HL-60 (cell line): ENCODE data around the gene WDR3.

ENCODE experiments used
- GABPA ChIP-seq: IDR thresholded peaks from 2 replicates; pipeline ENCODE4 v1.6.1; 2012; ENCODE audit warnings: low read depth
- POLR2AphosphoS5 ChIP-seq: IDR thresholded peaks from 2 replicates; pipeline ENCODE4 v1.6.1; 2012; ENCODE audit warnings: low read depth
- SPI1 ChIP-seq: IDR thresholded peaks from 2 replicates; pipeline ENCODE4 v1.6.1; 2012; ENCODE audit warnings: low read depth, mild to moderate bottlenecking, borderline replicate concordance
- TF ChIP-seq, protein P1 (sequence below): IDR thresholded peaks from one replicate; pipeline ENCODE4 v1.5.1; 2011; ENCODE audit warnings: low read length, control low read depth, inconsistent platforms; ENCODE audit not compliant: insufficient read depth
- TF ChIP-seq, protein P2 (sequence below): IDR thresholded peaks from 2 replicates; pipeline ENCODE4 v1.6.1; 2012; ENCODE audit warnings: low read depth; ENCODE audit not compliant: insufficient replicate concordance

DNA sequence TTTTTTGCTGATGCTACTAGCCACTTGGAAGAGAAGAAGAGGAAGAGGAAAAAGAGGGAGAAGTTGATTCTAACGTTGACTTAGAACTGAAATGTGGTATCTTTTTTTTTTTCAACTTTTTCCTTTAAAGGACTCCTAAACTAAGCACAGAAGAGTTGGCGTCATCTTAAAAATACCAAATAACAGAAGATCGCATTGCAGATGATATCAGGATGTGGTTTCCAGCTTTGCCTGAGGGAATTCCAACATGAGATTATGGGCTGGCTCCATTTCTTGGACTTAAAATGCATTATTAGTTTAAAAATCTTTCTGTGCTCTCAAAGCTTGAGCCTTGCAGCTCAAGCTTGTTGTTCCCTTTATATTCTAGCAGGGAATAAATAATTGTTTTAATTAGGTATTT, 29.8 kb downstream of the WDR3 start:
- TF ChIP-seq, protein P1, sequence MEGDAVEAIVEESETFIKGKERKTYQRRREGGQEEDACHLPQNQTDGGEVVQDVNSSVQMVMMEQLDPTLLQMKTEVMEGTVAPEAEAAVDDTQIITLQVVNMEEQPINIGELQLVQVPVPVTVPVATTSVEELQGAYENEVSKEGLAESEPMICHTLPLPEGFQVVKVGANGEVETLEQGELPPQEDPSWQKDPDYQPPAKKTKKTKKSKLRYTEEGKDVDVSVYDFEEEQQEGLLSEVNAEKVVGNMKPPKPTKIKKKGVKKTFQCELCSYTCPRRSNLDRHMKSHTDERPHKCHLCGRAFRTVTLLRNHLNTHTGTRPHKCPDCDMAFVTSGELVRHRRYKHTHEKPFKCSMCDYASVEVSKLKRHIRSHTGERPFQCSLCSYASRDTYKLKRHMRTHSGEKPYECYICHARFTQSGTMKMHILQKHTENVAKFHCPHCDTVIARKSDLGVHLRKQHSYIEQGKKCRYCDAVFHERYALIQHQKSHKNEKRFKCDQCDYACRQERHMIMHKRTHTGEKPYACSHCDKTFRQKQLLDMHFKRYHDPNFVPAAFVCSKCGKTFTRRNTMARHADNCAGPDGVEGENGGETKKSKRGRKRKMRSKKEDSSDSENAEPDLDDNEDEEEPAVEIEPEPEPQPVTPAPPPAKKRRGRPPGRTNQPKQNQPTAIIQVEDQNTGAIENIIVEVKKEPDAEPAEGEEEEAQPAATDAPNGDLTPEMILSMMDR = no peak
- TF ChIP-seq SPI1 (no peak), POLR2AphosphoS5 (no peak), GABPA (no peak)
- TF ChIP-seq, protein P2, sequence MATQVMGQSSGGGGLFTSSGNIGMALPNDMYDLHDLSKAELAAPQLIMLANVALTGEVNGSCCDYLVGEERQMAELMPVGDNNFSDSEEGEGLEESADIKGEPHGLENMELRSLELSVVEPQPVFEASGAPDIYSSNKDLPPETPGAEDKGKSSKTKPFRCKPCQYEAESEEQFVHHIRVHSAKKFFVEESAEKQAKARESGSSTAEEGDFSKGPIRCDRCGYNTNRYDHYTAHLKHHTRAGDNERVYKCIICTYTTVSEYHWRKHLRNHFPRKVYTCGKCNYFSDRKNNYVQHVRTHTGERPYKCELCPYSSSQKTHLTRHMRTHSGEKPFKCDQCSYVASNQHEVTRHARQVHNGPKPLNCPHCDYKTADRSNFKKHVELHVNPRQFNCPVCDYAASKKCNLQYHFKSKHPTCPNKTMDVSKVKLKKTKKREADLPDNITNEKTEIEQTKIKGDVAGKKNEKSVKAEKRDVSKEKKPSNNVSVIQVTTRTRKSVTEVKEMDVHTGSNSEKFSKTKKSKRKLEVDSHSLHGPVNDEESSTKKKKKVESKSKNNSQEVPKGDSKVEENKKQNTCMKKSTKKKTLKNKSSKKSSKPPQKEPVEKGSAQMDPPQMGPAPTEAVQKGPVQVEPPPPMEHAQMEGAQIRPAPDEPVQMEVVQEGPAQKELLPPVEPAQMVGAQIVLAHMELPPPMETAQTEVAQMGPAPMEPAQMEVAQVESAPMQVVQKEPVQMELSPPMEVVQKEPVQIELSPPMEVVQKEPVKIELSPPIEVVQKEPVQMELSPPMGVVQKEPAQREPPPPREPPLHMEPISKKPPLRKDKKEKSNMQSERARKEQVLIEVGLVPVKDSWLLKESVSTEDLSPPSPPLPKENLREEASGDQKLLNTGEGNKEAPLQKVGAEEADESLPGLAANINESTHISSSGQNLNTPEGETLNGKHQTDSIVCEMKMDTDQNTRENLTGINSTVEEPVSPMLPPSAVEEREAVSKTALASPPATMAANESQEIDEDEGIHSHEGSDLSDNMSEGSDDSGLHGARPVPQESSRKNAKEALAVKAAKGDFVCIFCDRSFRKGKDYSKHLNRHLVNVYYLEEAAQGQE = no peak
